ENCODE measurements around the gene PPARGC1A.

GRCh38 chr4:23866450-23867075 is 23.3 kb downstream of the PPARGC1A start:
- no peak for TF ChIP-seq CTCF (IDR thresholded peaks at IDR 0.05)
- no peak for TF ChIP-seq POLR2A (IDR thresholded peaks at IDR 0.05)
- no peak for TF ChIP-seq POLR2AphosphoS5 (IDR thresholded peaks at IDR 0.05)
